ENCODE measurements around the gene NKAPL. TPM values are rescaled to one million over a fixed set of nuclear protein-coding genes. Genes with fewer than 3 reads are reported as not detected.

The NKAPL gene
- total and polyA plus RNA-seq, 2 of the 8 experiments (the other 6 are each of a cell fraction or from before 2014, with no cell fraction given), result 0.08 TPM; not detected in 1

GRCh38 chr6:28225056-28225834, 33.9 kb upstream of the NKAPL start, which contains the start of gene ZSCAN9 (continued):
- TF ChIP-seq NANOG (IDR thresholded peaks at IDR 0.05; ENCODE audit: insufficient read depth, low read depth, low read length, poor library complexity, severe bottlenecking) (no peak), RAD21 (IDR thresholded peaks at IDR 0.05 in 1 of 2, conservative IDR thresholded peaks at IDR 0.05 in 1 of 2; ENCODE audit: low read depth in 2 of 2, low read length in 2 of 2) (peak in 1 of 2 experiments; percentile 25; a peak in 2 of 4 replicates), USF2 (IDR thresholded peaks at IDR 0.05; ENCODE audit: low read length) (no peak), BRCA1 (IDR thresholded peaks at IDR 0.05; ENCODE audit: low read depth, low read length) (no peak), CEBPB (IDR thresholded peaks at IDR 0.05; ENCODE audit: low read depth, low read length) (no peak), SP1 (IDR thresholded peaks at IDR 0.05; ENCODE audit: low read depth, low read length) (no peak), MAFK (IDR thresholded peaks at IDR 0.05; ENCODE audit: low read depth, low read length) (no peak), SP4 (IDR thresholded peaks at IDR 0.05; ENCODE audit: low read length) (no peak), CREB1 (IDR thresholded peaks at IDR 0.05) (peak; percentile 60), HDAC6 (IDR thresholded peaks at IDR 0.05; ENCODE audit: low read depth, low read length) (no peak), SRF (IDR thresholded peaks at IDR 0.05; ENCODE audit: low read depth, low read length) (no peak), NRF1 (IDR thresholded peaks at IDR 0.05; ENCODE audit: low read depth, low read length) (no peak), SAP30 (IDR thresholded peaks at IDR 0.05; ENCODE audit: insufficient read depth, insufficient replicate concordance, low read length) (no peak), FOSL1 (IDR thresholded peaks at IDR 0.05; ENCODE audit: insufficient read depth, low read depth, low read length) (no peak), TBP (IDR thresholded peaks at IDR 0.05; ENCODE audit: low read depth, low read length) (peak; percentile 87), BCL11A (IDR thresholded peaks at IDR 0.05; ENCODE audit: low read depth in 2 of 2, low read length in 2 of 2) (no peak), ZNF274 (IDR thresholded peaks at IDR 0.05; ENCODE audit: borderline replicate concordance, extremely low read depth, low read length) (no peak), YY1 (IDR thresholded peaks at IDR 0.05; ENCODE audit: low read depth, low read length) (peak; percentile 95), RXRA (IDR thresholded peaks at IDR 0.05; ENCODE audit: insufficient read depth, low read depth, low read length) (no peak)
- TF ChIP-seq, protein P1, sequence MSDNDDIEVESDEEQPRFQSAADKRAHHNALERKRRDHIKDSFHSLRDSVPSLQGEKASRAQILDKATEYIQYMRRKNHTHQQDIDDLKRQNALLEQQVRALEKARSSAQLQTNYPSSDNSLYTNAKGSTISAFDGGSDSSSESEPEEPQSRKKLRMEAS (IDR thresholded peaks at IDR 0.05), result peak; percentile 71

Measured in H1 (cell line).